Measurements from ENCODE around the gene DUS3L. TPM values are rescaled to one million over a fixed set of nuclear protein-coding genes. Genes with fewer than 3 reads are reported as not detected.

Gene DUS3L
- total RNA-seq, 1 donor from 2014 or later = 39.0 TPM

GRCh38 chr19:5767949-5768348 is 23.0 kb downstream of the DUS3L start:
- TF ChIP-seq POLR2A (IDR thresholded peaks at IDR 0.05) = no peak
- no peak for TF ChIP-seq POLR2AphosphoS5 (IDR thresholded peaks at IDR 0.05; ENCODE audit: insufficient read depth in 1 of 2, low read depth in 1 of 2)
- TF ChIP-seq CTCF (IDR thresholded peaks at IDR 0.05) = no peak
- Histone ChIP-seq H3K9me3 (no peaks in the 10 kb centered on the region), H3K27ac (no peak overlapping the region), H3K27me3 (no peaks in the 10 kb centered on the region), H3K36me3 (no peaks in the 10 kb centered on the region), H3K4me1 (no peaks in the 10 kb centered on the region), H3K4me3 (no peak overlapping the region)
- no peak for DNase-seq (ENCODE audit: extremely low spot score in 2 of 2)
- intact Hi-C loops (cut with DNase I) = no loop called here

- TF ChIP-seq CTCF (IDR thresholded peaks at IDR 0.05) (no peak), POLR2A (IDR thresholded peaks at IDR 0.05) (no peak), POLR2AphosphoS5 (IDR thresholded peaks at IDR 0.05; ENCODE audit: insufficient read depth in 1 of 2, low read depth in 1 of 2) (no peak)
- Histone ChIP-seq H3K4me3 (no peak overlapping the region), H3K27ac (no peak overlapping the region), H3K36me3 (no peaks in the 10 kb centered on the region), H3K27me3 (no peaks in the 10 kb centered on the region), H3K9me3 (no peaks in the 10 kb centered on the region), H3K4me1 (no peaks in the 10 kb centered on the region)
- DNase-seq (ENCODE audit: extremely low spot score in 2 of 2) = no peak
- intact Hi-C loops (cut with DNase I) = no loop called here
Observed at GRCh38 chr19:5765220-5765619, 25.7 kb downstream of the DUS3L start.

- TF ChIP-seq CTCF (IDR thresholded peaks at IDR 0.05) (no peak), POLR2AphosphoS5 (IDR thresholded peaks at IDR 0.05; ENCODE audit: insufficient read depth in 1 of 2, low read depth in 1 of 2) (no peak), POLR2A (IDR thresholded peaks at IDR 0.05) (no peak)
- intact Hi-C loops (cut with DNase I) = no loop called here
Observed at GRCh38 chr19:5762608-5763217, 28.2 kb downstream of the DUS3L start.

GRCh38 chr19:5753743-5754142 is 37.2 kb downstream of the DUS3L start:
- intact Hi-C loops (cut with DNase I) = no loop called here
- TF ChIP-seq POLR2A (IDR thresholded peaks at IDR 0.05) (no peak), CTCF (IDR thresholded peaks at IDR 0.05) (no peak), POLR2AphosphoS5 (IDR thresholded peaks at IDR 0.05; ENCODE audit: insufficient read depth in 1 of 2, low read depth in 1 of 2) (no peak)
- Histone ChIP-seq H3K36me3 (no peaks in the 10 kb centered on the region), H3K4me1 (no peaks in the 10 kb centered on the region), H3K27me3 (no peaks in the 10 kb centered on the region), H3K4me3 (no peak overlapping the region), H3K27ac (no peak overlapping the region), H3K9me3 (no peaks in the 10 kb centered on the region)
- no peak for DNase-seq (ENCODE audit: extremely low spot score in 2 of 2)

More at GRCh38 chr19:5762608-5763217, 28.2 kb downstream of the DUS3L start:
- Histone ChIP-seq H3K9me3 (no peaks in the 10 kb centered on the region), H3K27me3 (no peaks in the 10 kb centered on the region), H3K36me3 (no peaks in the 10 kb centered on the region), H3K27ac (no peak overlapping the region), H3K4me1 (no peaks in the 10 kb centered on the region), H3K4me3 (no peak overlapping the region)
- no peak for DNase-seq (ENCODE audit: extremely low spot score in 2 of 2)

GRCh38 chr19:5751709-5752108 is 39.3 kb downstream of the DUS3L start:
- no peaks in the 10 kb centered on the region for H3K9me3 ChIP-seq
- TF ChIP-seq POLR2A (IDR thresholded peaks at IDR 0.05) (no peak), CTCF (IDR thresholded peaks at IDR 0.05) (no peak), POLR2AphosphoS5 (IDR thresholded peaks at IDR 0.05; ENCODE audit: insufficient read depth in 1 of 2, low read depth in 1 of 2) (no peak)
- DNase-seq (ENCODE audit: extremely low spot score in 2 of 2) = no peak
- H3K27me3 ChIP-seq = no peaks in the 10 kb centered on the region
- H3K27ac ChIP-seq = no peak overlapping the region
- H3K4me1 ChIP-seq = no peaks in the 10 kb centered on the region
- H3K4me3 ChIP-seq = no peak overlapping the region
- no peaks in the 10 kb centered on the region for H3K36me3 ChIP-seq
- intact Hi-C loops (cut with DNase I) = no loop called here
